Measurements from ENCODE around the gene PSTPIP1.

The PSTPIP1 gene

DNA sequence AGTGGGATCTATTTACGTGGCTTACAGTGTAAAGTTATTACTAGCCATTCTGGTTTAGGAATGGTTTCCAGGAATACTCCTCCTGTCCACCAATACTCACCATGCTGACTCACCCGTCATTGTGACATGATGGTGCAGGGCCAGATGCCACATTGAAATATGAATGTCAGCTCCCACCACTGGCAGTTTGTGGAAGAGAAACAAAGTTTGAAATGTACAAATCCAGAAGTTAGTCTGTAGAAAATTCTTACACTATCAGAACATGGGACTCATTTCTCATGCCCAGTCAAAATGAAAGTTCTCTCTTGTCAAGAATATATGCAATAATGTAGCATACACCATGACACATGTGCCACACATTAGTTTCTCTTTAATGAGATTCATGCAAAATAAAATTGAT, 90.4 kb downstream of the PSTPIP1 start:
- H3K27me3 Mint-ChIP-seq, result no peaks in the 10 kb centered on the region
- H3K4me1 Mint-ChIP-seq (ENCODE audit: low read depth), result peaks cover 17% of the 10 kb centered on the region
- H3K4me3 Mint-ChIP-seq, result no peak overlapping the region
- H3K9me3 Mint-ChIP-seq (ENCODE audit: low read depth), result no peaks in the 10 kb centered on the region
- no peak overlapping the region for H3K27ac Mint-ChIP-seq
- H3K36me3 Mint-ChIP-seq, result no peaks in the 10 kb centered on the region
